ENCODE measurements around the gene CHRNA3.
A peak's percentile ranks its signal among the peaks of the same experiment; 100 is the strongest.

The CHRNA3 gene

GRCh38 chr15:78651007-78651406 lies 30.2 kb upstream of the CHRNA3 start:
- no peak for TF ChIP-seq CTCF (IDR thresholded peaks at IDR 0.05; ENCODE audit: low read depth, low read length)
- no peaks in the 10 kb centered on the region for H3K27me3 ChIP-seq
- DNase-seq: no peak
- no peaks in the 10 kb centered on the region for H3K9me3 ChIP-seq
- H3K36me3 ChIP-seq: no peaks in the 10 kb centered on the region; the same call in 1 of the 2 replicates
- H3K4me3 ChIP-seq (ENCODE audit: low read depth, low read length): no peak overlapping the region
- H3K4me1 ChIP-seq: peaks cover 12% of the 10 kb centered on the region

DNA sequence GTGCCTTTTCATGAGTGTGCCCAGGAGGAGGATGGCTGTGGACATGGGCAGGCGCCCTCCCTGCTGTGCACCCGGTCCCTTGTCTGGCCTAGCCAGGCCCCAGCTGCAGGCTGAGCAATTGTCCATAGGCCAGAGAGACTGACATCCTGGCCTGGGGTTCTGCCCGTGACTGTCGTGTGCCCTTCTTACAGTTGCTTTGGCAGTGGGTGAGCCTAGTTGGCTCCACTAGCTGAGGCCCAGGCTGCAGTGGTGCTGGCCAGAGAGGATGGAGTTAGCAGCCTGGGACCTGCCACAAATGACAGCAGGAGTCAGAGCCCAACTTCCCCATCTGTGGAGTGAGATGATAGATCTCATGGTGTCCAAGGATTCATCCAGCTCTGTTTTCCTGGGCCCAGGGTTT lies 29.2 kb upstream of the CHRNA3 start:
- DNase-seq: no peak
- no peaks in the 10 kb centered on the region; the same call in 1 of the 2 replicates for H3K36me3 ChIP-seq
- TF ChIP-seq CTCF (IDR thresholded peaks at IDR 0.05; ENCODE audit: low read depth, low read length): no peak
- no peaks in the 10 kb centered on the region for H3K27me3 ChIP-seq
- no peaks in the 10 kb centered on the region for H3K9me3 ChIP-seq
- peaks cover 12% of the 10 kb centered on the region for H3K4me1 ChIP-seq
- H3K4me3 ChIP-seq (ENCODE audit: low read depth, low read length): no peak overlapping the region

DNA sequence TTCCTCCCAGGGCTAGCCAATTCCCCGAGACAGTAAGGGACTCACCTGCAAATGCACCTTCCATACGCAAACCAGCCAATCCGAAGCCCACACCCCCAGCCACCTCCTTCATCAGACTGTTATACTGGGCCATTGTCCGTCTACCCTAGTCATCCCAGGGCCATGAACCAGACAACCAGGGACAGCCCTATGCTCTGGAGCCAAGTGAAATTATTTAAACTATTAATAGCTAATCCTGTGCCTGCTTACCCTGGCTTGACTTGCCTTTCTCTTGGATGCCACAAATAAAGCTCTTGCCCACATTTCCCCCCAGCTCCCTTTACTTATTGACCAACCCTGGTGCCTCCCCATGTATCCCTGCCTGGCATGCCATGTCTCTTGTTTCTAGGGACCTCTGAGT lies 24.2 kb upstream of the CHRNA3 start:
- no peak for DNase-seq

DNA sequence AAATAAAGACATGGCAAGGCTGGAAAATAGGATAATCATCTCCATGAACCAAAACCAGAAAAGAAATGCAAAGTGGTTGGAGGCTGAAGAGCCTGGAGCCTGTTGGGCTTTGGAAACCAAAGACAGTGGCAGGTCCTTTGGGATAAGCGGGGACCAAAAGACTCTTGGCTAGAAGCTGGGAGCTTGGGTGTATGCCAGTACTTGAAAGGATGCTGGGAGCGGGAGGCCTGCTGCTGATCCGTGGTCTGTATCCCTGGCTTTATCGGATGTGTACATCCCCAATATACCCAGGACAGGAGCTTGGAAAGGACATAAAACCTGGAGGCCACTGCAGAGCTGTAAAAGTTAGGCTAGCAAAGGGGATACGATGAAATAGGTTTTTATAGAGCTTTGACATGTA lies 21.5 kb upstream of the CHRNA3 start:
- peak; percentile 85 for DNase-seq
- Histone ChIP-seq H3K36me3 (no peaks in the 10 kb centered on the region; the same call in 1 of the 2 replicates), H3K4me1 (peaks cover 26% of the 10 kb centered on the region), H3K9me3 (no peaks in the 10 kb centered on the region), H3K4me3 (ENCODE audit: low read depth, low read length) (peak overlapping the region; percentile 88), H3K27me3 (no peaks in the 10 kb centered on the region)
- TF ChIP-seq CTCF (IDR thresholded peaks at IDR 0.05; ENCODE audit: low read depth, low read length): no peak

More for the DNA sequence above, 24.2 kb upstream of the CHRNA3 start:
- no peak for TF ChIP-seq CTCF (IDR thresholded peaks at IDR 0.05; ENCODE audit: low read depth, low read length)
- Histone ChIP-seq H3K4me1 (peaks cover 4% of the 10 kb centered on the region), H3K36me3 (no peaks in the 10 kb centered on the region; the same call in 1 of the 2 replicates), H3K27me3 (no peaks in the 10 kb centered on the region), H3K9me3 (no peaks in the 10 kb centered on the region), H3K4me3 (ENCODE audit: low read depth, low read length) (no peak overlapping the region)

DNA sequence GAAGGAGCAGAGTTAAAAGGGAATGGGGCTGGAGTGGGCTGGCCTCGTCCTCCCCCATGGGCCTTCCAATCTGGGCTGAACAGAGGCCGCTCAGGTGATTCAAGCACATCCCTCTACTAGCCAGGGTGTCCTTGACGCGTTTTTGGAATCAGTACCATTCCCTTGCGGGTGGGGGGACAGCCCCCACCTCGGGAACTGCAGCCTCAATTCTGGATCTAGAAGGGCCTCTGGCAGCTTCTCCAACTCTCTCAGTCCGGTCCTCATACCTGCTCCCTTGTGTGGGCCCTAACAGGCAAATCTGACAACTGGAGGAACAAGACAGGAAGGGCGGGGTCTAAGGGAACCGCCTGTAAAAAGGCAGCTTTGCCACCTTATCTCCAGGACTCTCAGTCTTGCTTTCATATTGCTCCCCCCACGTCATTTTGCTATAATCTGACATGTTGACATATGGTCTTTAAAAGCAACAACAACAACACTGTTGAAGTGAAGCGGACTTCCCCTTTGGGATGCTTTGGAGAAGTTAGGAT lies 21.0 kb upstream of the CHRNA3 start:
- no peak for TF ChIP-seq CTCF (IDR thresholded peaks at IDR 0.05; ENCODE audit: low read depth, low read length)
- peak; percentile 73 for DNase-seq
- H3K36me3 ChIP-seq: peaks cover 4% of the 10 kb centered on the region
- H3K9me3 ChIP-seq: no peaks in the 10 kb centered on the region
- H3K4me3 ChIP-seq (ENCODE audit: low read depth, low read length): peak overlapping the region; percentile 88
- peaks cover 30% of the 10 kb centered on the region for H3K4me1 ChIP-seq
- H3K27me3 ChIP-seq: no peaks in the 10 kb centered on the region

- H3K27me3 ChIP-seq: no peaks in the 10 kb centered on the region
- peak within 1 kb of the TSS; percentile 88 for H3K4me3 ChIP-seq (ENCODE audit: low read depth, low read length)
Observed at GRCh38 chr15:78641102-78641748, 20.4 kb upstream of the CHRNA3 start, which contains the start of gene CHRNB4. TSS of gene CHRNB4 (minus strand) at chr15:78641210. CDS start at chr15:78641133, 77 bp downstream.

More at GRCh38 chr15:78641102-78641748, 20.4 kb upstream of the CHRNA3 start, which contains the start of gene CHRNB4:
- peak; percentile 44 for TF ChIP-seq CTCF (IDR thresholded peaks at IDR 0.05; ENCODE audit: low read depth, low read length)
- H3K4me1 ChIP-seq: peaks cover 30% of the 10 kb centered on the region
- peaks cover 6% of the 10 kb centered on the region for H3K36me3 ChIP-seq
- no peaks in the 10 kb centered on the region for H3K9me3 ChIP-seq
- peak; percentile 95 for DNase-seq
